ENCODE data around the gene VPS13D.

- TF ChIP-seq CTCF (conservative IDR thresholded peaks at IDR 0.05; ENCODE audit: low read depth, low read length) (no peak), EZH2phosphoT487 (IDR thresholded peaks at IDR 0.05; ENCODE audit: borderline replicate concordance, low read length) (no peak)
Measured at GRCh38 chr1:12556368-12556930, 326.6 kb downstream of the VPS13D start.

Data from PC-3 (cell line).